ENCODE data around the gene MBOAT1.
A peak's percentile ranks its signal among the peaks of the same experiment; 100 is the strongest.

MBOAT1 gene

GRCh38 chr6:20213271-20213798, 1.1 kb upstream of the MBOAT1 start:
- peak overlapping the region; percentile 69 for H3K27ac ChIP-seq (ENCODE audit: low read depth, low read length)
- peaks cover 12% of the 10 kb centered on the region for H3K79me2 ChIP-seq (ENCODE audit: control insufficient read depth, insufficient read depth, low read length, unreplicated experiment)
- H3K4me1 ChIP-seq (ENCODE audit: control insufficient read depth, insufficient read depth, low read length, unreplicated experiment), result peaks cover 28% of the 10 kb centered on the region
- H3K4me3 ChIP-seq (ENCODE audit: low read depth, low read length), result peak overlapping the region; percentile 95
- H3K27me3 ChIP-seq (ENCODE audit: insufficient read depth, low read length), result no peaks in the 10 kb centered on the region
- no peaks in the 10 kb centered on the region for H3K36me3 ChIP-seq (ENCODE audit: insufficient read depth, low read length)
- H2AFZ ChIP-seq (ENCODE audit: low read length, unreplicated experiment), result peak overlapping the region; percentile 92

GRCh38 chr6:20211941-20212391, 303 bp downstream of the MBOAT1 start:
- peak overlapping the region; percentile 69; the same call in 1 of the 2 replicates for H3K27ac ChIP-seq (ENCODE audit: low read depth, low read length)
- peak overlapping the region; percentile 92 for H2AFZ ChIP-seq (ENCODE audit: low read length, unreplicated experiment)
- H3K79me2 ChIP-seq (ENCODE audit: control insufficient read depth, insufficient read depth, low read length, unreplicated experiment), result peaks cover 12% of the 10 kb centered on the region
- H3K36me3 ChIP-seq (ENCODE audit: insufficient read depth, low read length), result no peaks in the 10 kb centered on the region
- H3K4me3 ChIP-seq (ENCODE audit: low read depth, low read length), result peak overlapping the region; percentile 95
- H3K4me1 ChIP-seq (ENCODE audit: control insufficient read depth, insufficient read depth, low read length, unreplicated experiment), result peaks cover 25% of the 10 kb centered on the region
- no peaks in the 10 kb centered on the region for H3K27me3 ChIP-seq (ENCODE audit: insufficient read depth, low read length)

- no peaks in the 10 kb centered on the region for H3K27me3 ChIP-seq (ENCODE audit: insufficient read depth, low read length)
- no peak overlapping the region; the same call in 1 of the 2 replicates for H3K27ac ChIP-seq (ENCODE audit: low read depth, low read length)
- peak overlapping the region; percentile 92 for H2AFZ ChIP-seq (ENCODE audit: low read length, unreplicated experiment)
- H3K36me3 ChIP-seq (ENCODE audit: insufficient read depth, low read length), result no peaks in the 10 kb centered on the region
- H3K79me2 ChIP-seq (ENCODE audit: control insufficient read depth, insufficient read depth, low read length, unreplicated experiment), result peaks cover 12% of the 10 kb centered on the region
- peak overlapping the region; percentile 95 for H3K4me3 ChIP-seq (ENCODE audit: low read depth, low read length)
- peaks cover 20% of the 10 kb centered on the region for H3K4me1 ChIP-seq (ENCODE audit: control insufficient read depth, insufficient read depth, low read length, unreplicated experiment)
Observed at GRCh38 chr6:20211037-20211940, 980 bp downstream of the MBOAT1 start.

GRCh38 chr6:20210158-20210557, 2.1 kb downstream of the MBOAT1 start:
- Histone ChIP-seq H2AFZ (ENCODE audit: low read length, unreplicated experiment) (no peak overlapping the region), H3K36me3 (ENCODE audit: insufficient read depth, low read length) (no peaks in the 10 kb centered on the region), H3K27ac (ENCODE audit: low read depth, low read length) (no peak overlapping the region), H3K4me1 (ENCODE audit: control insufficient read depth, insufficient read depth, low read length, unreplicated experiment) (peaks cover 20% of the 10 kb centered on the region), H3K79me2 (ENCODE audit: control insufficient read depth, insufficient read depth, low read length, unreplicated experiment) (peaks cover 12% of the 10 kb centered on the region), H3K4me3 (ENCODE audit: low read depth, low read length) (no peak overlapping the region), H3K27me3 (ENCODE audit: insufficient read depth, low read length) (no peaks in the 10 kb centered on the region)

GRCh38 chr6:20208687-20209378, 3.4 kb downstream of the MBOAT1 start:
- Histone ChIP-seq H3K36me3 (ENCODE audit: insufficient read depth, low read length) (no peaks in the 10 kb centered on the region), H3K27me3 (ENCODE audit: insufficient read depth, low read length) (no peaks in the 10 kb centered on the region), H3K27ac (ENCODE audit: low read depth, low read length) (no peak overlapping the region), H3K4me3 (ENCODE audit: low read depth, low read length) (no peak overlapping the region), H3K4me1 (ENCODE audit: control insufficient read depth, insufficient read depth, low read length, unreplicated experiment) (peaks cover 20% of the 10 kb centered on the region), H2AFZ (ENCODE audit: low read length, unreplicated experiment) (no peak overlapping the region), H3K79me2 (ENCODE audit: control insufficient read depth, insufficient read depth, low read length, unreplicated experiment) (peaks cover 12% of the 10 kb centered on the region)

GRCh38 chr6:20207088-20207418, 5.2 kb downstream of the MBOAT1 start:
- Histone ChIP-seq H3K27ac (ENCODE audit: low read depth, low read length) (no peak overlapping the region), H3K36me3 (ENCODE audit: insufficient read depth, low read length) (no peaks in the 10 kb centered on the region), H3K79me2 (ENCODE audit: control insufficient read depth, insufficient read depth, low read length, unreplicated experiment) (peaks cover 12% of the 10 kb centered on the region), H3K4me1 (ENCODE audit: control insufficient read depth, insufficient read depth, low read length, unreplicated experiment) (peaks cover 19% of the 10 kb centered on the region), H3K4me3 (ENCODE audit: low read depth, low read length) (no peak overlapping the region), H3K27me3 (ENCODE audit: insufficient read depth, low read length) (no peaks in the 10 kb centered on the region), H2AFZ (ENCODE audit: low read length, unreplicated experiment) (no peak overlapping the region)

- Histone ChIP-seq H3K27me3 (ENCODE audit: insufficient read depth, low read length) (no peaks in the 10 kb centered on the region), H2AFZ (ENCODE audit: low read length, unreplicated experiment) (no peak overlapping the region), H3K4me1 (ENCODE audit: control insufficient read depth, insufficient read depth, low read length, unreplicated experiment) (peaks cover 19% of the 10 kb centered on the region), H3K4me3 (ENCODE audit: low read depth, low read length) (no peak overlapping the region), H3K36me3 (ENCODE audit: insufficient read depth, low read length) (no peaks in the 10 kb centered on the region), H3K79me2 (ENCODE audit: control insufficient read depth, insufficient read depth, low read length, unreplicated experiment) (peaks cover 4% of the 10 kb centered on the region), H3K27ac (ENCODE audit: low read depth, low read length) (no peak overlapping the region)
Observed at GRCh38 chr6:20205722-20206161, 6.5 kb downstream of the MBOAT1 start.

- no peaks in the 10 kb centered on the region for H3K36me3 ChIP-seq (ENCODE audit: insufficient read depth, low read length)
- H3K4me3 ChIP-seq (ENCODE audit: low read depth, low read length), result no peak overlapping the region
- no peak overlapping the region for H3K27ac ChIP-seq (ENCODE audit: low read depth, low read length)
- no peaks in the 10 kb centered on the region for H3K79me2 ChIP-seq (ENCODE audit: control insufficient read depth, insufficient read depth, low read length, unreplicated experiment)
- peaks cover 19% of the 10 kb centered on the region for H3K4me1 ChIP-seq (ENCODE audit: control insufficient read depth, insufficient read depth, low read length, unreplicated experiment)
- no peaks in the 10 kb centered on the region for H3K27me3 ChIP-seq (ENCODE audit: insufficient read depth, low read length)
- no peak overlapping the region for H2AFZ ChIP-seq (ENCODE audit: low read length, unreplicated experiment)
Observed at GRCh38 chr6:20204512-20204894, 7.8 kb downstream of the MBOAT1 start.

- H3K27ac ChIP-seq (ENCODE audit: low read depth, low read length), result no peak overlapping the region
- no peak overlapping the region for H3K4me3 ChIP-seq (ENCODE audit: low read depth, low read length)
- H3K79me2 ChIP-seq (ENCODE audit: control insufficient read depth, insufficient read depth, low read length, unreplicated experiment), result no peaks in the 10 kb centered on the region
- H3K4me1 ChIP-seq (ENCODE audit: control insufficient read depth, insufficient read depth, low read length, unreplicated experiment), result peaks cover 18% of the 10 kb centered on the region
- H2AFZ ChIP-seq (ENCODE audit: low read length, unreplicated experiment), result no peak overlapping the region
- H3K27me3 ChIP-seq (ENCODE audit: insufficient read depth, low read length), result no peaks in the 10 kb centered on the region
- no peaks in the 10 kb centered on the region for H3K36me3 ChIP-seq (ENCODE audit: insufficient read depth, low read length)
Observed at GRCh38 chr6:20203561-20204511, 8.4 kb downstream of the MBOAT1 start.
